Measurements from ENCODE around the gene FZD2.

- TF ChIP-seq POLR2A (IDR thresholded peaks at IDR 0.05; ENCODE audit: borderline replicate concordance, extremely low read depth, insufficient read depth, insufficient read length), result no peak
- TF ChIP-seq CTCF (IDR thresholded peaks at IDR 0.05 in 2 of 3, conservative IDR thresholded peaks at IDR 0.05 in 1 of 3; ENCODE audit: borderline replicate concordance in 1 of 3, insufficient read depth in 1 of 3, low read depth in 2 of 3, low read length in 2 of 3), result no peak
- no peak for TF ChIP-seq JUND (IDR thresholded peaks at IDR 0.05)
- no peak for TF ChIP-seq RAD21 (IDR thresholded peaks at IDR 0.05; ENCODE audit: low read depth)
- TF ChIP-seq POLR2AphosphoS5 (IDR thresholded peaks at IDR 0.05; ENCODE audit: low read depth, low read length), result no peak
- TF ChIP-seq SRF (IDR thresholded peaks at IDR 0.05; ENCODE audit: low read depth), result no peak
- no peak for TF ChIP-seq CEBPB (IDR thresholded peaks at IDR 0.05; ENCODE audit: low read depth)
- no peak for TF ChIP-seq YY1 (IDR thresholded peaks at IDR 0.05; ENCODE audit: extremely low read depth, insufficient replicate concordance, low read depth, low read length)
- no peak for TF ChIP-seq EZH2 (IDR thresholded peaks at IDR 0.05)
These were observed 4.9 kb upstream of the FZD2 start for GRCh38 chr17:44552361-44552760.

Data from HCT116 (cell line).